NB4 (cell line): ENCODE results near the gene IMMP2L.

ENCODE experiments used
- CTCF ChIP-seq: IDR thresholded peaks from one replicate; pipeline ENCODE4 v1.5.1; 2012; ENCODE audit warnings: low read depth, low read length
- MYC ChIP-seq: IDR thresholded peaks from 2 replicates; pipeline ENCODE4 v1.6.1; 2011; ENCODE audit warnings: low read depth, low read length

GRCh38 chr7:111388016-111388415 lies 174.3 kb downstream of the IMMP2L start:
- TF ChIP-seq MYC: no peak
- TF ChIP-seq CTCF: no peak
